H1 (cell line): ENCODE data around the gene IGLL5. TPM values are rescaled to one million over a fixed set of nuclear protein-coding genes. Genes with fewer than 3 reads are reported as not detected.

Experiments used
- CTCF ChIA-PET: fragments of 300-600 bp; sonication (Branson Sonifier 250); formaldehyde crosslinking; loops from one replicate; lab custom pipeline; 2021; ENCODE audit not compliant: partially characterized antibody; lab: Charles Lee
- POLR2A ChIA-PET: fragments of 300-600 bp; sonication (Branson Sonifier 250); formaldehyde crosslinking; loops from one replicate; lab custom pipeline; 2021; ENCODE audit warnings: inconsistent platforms; ENCODE audit not compliant: partially characterized antibody; lab: Charles Lee
- DNase-seq, 2 experiments: peaks; one replicate each; pipeline versions ENCODE4 v3.0.0 to v3.0.0-alpha.2; 2010 to 2022; ENCODE audit warnings: low spot score in 2 of 2, low read depth in 1 of 2, mixed read lengths in 1 of 2
- FAIRE-seq: peaks from 2 replicates; lab custom pipeline; 2011; peaks lifted over from hg19 to GRCh38; lab: Jason Lieb, UNC
- H2AFZ ChIP-seq: 2 replicates; pipeline ENCODE4 v1.8.1; 2012; ENCODE audit warnings: low read length, inconsistent platforms
- H2AK5ac ChIP-seq: 2 replicates; pipeline ENCODE4 v1.6.1; 2013; ENCODE audit warnings: low read depth, low read length
- H2BK120ac ChIP-seq: replicated peaks from 2 replicates; pipeline ENCODE3; 2013; ENCODE audit warnings: low read depth, low read length, inconsistent platforms
- H2BK12ac ChIP-seq: 2 replicates; pipeline ENCODE4 v1.6.1; 2013; ENCODE audit warnings: low read depth, low read length
- H2BK15ac ChIP-seq: 2 replicates; pipeline ENCODE4 v1.6.1; 2013; ENCODE audit warnings: low read length
- H2BK20ac ChIP-seq: 2 replicates; pipeline ENCODE4 v1.6.1; 2013; ENCODE audit warnings: low read length
- H2BK5ac ChIP-seq: 2 replicates; pipeline ENCODE4 v1.6.1; 2013; ENCODE audit warnings: low read depth, low read length
- H3K14ac ChIP-seq: 2 replicates; pipeline ENCODE4 v1.6.1; 2013; ENCODE audit warnings: inconsistent platforms; ENCODE audit not compliant: insufficient read length
- H3K18ac ChIP-seq: 2 replicates; pipeline ENCODE4 v1.6.1; 2013; ENCODE audit warnings: low read length; ENCODE audit errors: extremely low read depth
- H3K23ac ChIP-seq: 2 replicates; pipeline ENCODE4 v1.6.1; 2013; ENCODE audit warnings: inconsistent platforms; ENCODE audit not compliant: insufficient read length
- H3K23me2 ChIP-seq: 2 replicates; pipeline ENCODE4 v1.6.1; 2013; ENCODE audit warnings: low read depth, low read length
- H3K27ac ChIP-seq: 2 replicates; pipeline ENCODE4 v1.6.1; 2011; ENCODE audit warnings: low read depth, low read length, inconsistent platforms
- H3K27me3 ChIP-seq, 4 experiments: replicated peaks in 1 of 4; 1 replicate in 1 of 4; 2 replicates in 3 of 4; pipeline versions ENCODE4 v1.6.1 to v1.8.1; 2011 to 2013; ENCODE audit warnings: low read length in 3 of 4, mild to moderate bottlenecking in 3 of 4, inconsistent platforms in 2 of 4, mixed read lengths in 2 of 4, moderate library complexity in 1 of 4; ENCODE audit not compliant: control insufficient read depth in 3 of 4, insufficient read depth in 3 of 4; ENCODE audit errors: extremely low read depth in 1 of 4
- H3K36me3 ChIP-seq, 4 experiments: 2 replicates each; pipeline versions ENCODE4 v1.6.1 to v1.8.1; 2011 to 2013; ENCODE audit warnings: mild to moderate bottlenecking in 4 of 4, low read length in 3 of 4, moderate library complexity in 2 of 4, control low read depth in 1 of 4, inconsistent platforms in 1 of 4; ENCODE audit not compliant: insufficient read depth in 4 of 4, control insufficient read depth in 2 of 4
- H3K4ac ChIP-seq: replicated peaks from 2 replicates; pipeline ENCODE3; 2013; ENCODE audit warnings: low read length, low read depth, mixed read lengths, inconsistent platforms; ENCODE audit not compliant: insufficient read length
- H3K4me1 ChIP-seq, 4 experiments: replicated peaks in 1 of 4; 1 replicate in 1 of 4; 2 replicates in 3 of 4; pipeline versions ENCODE4 v1.6.1 to v1.8.1; 2011 to 2013; ENCODE audit warnings: low read length in 3 of 4, inconsistent platforms in 2 of 4, mixed read lengths in 1 of 4; ENCODE audit not compliant: insufficient read depth in 4 of 4, control insufficient read depth in 3 of 4
- H3K4me2 ChIP-seq, 2 experiments: 2 replicates each; pipeline versions ENCODE4 v1.6.1 to v1.8.1; 2011 to 2013; ENCODE audit warnings: low read depth in 2 of 2, low read length in 2 of 2, control low read depth in 1 of 2, inconsistent platforms in 1 of 2, mild to moderate bottlenecking in 1 of 2; ENCODE audit not compliant: insufficient read depth in 1 of 2
- H3K4me3 ChIP-seq, 4 experiments: fragments of 200-600, 300-600 bp in 1 of 4; sonication (generic), shearing (Covaris generic), sonication (Bioruptor Twin) in 1 of 4; 2 replicates each; pipeline versions ENCODE4 v1.5.1 to v1.8.1; 2011 to 2016; ENCODE audit warnings: low read length in 4 of 4, low read depth in 3 of 4, control low read depth in 2 of 4, inconsistent platforms in 2 of 4, mild to moderate bottlenecking in 2 of 4, mixed read lengths in 1 of 4, moderate library complexity in 1 of 4; ENCODE audit not compliant: insufficient read depth in 2 of 4; ENCODE audit errors: extremely low read depth in 1 of 4
- H3K56ac ChIP-seq: replicated peaks from 2 replicates; pipeline ENCODE3; 2013; ENCODE audit warnings: low read depth, mild to moderate bottlenecking, mixed read lengths, low read length, inconsistent platforms; ENCODE audit not compliant: insufficient read length
- H3K79me1 ChIP-seq: 2 replicates; pipeline ENCODE4 v1.6.1; 2013; ENCODE audit warnings: low read depth, low read length, control low read depth
- H3K79me2 ChIP-seq, 2 experiments: 2 replicates each; pipeline versions ENCODE4 v1.6.1 to v1.8.1; 2012 to 2013; ENCODE audit warnings: low read length in 2 of 2, mild to moderate bottlenecking in 2 of 2, inconsistent platforms in 1 of 2; ENCODE audit not compliant: insufficient read depth in 2 of 2, control insufficient read depth in 1 of 2
- H3K9ac ChIP-seq, 4 experiments: replicated peaks in 1 of 4; 1 replicate in 1 of 4; 2 replicates in 3 of 4; pipeline versions ENCODE4 v1.6.1 to v1.8.1; 2011 to 2013; ENCODE audit warnings: low read depth in 3 of 4, low read length in 3 of 4, control low read depth in 2 of 4, mild to moderate bottlenecking in 2 of 4, moderate library complexity in 2 of 4, inconsistent platforms in 1 of 4; ENCODE audit errors: extremely low read depth in 1 of 4
- H3K9me3 ChIP-seq, 2 experiments: 2 replicates each; pipeline versions ENCODE4 v1.6.1 to v1.8.1; 2012 to 2013; ENCODE audit warnings: mild to moderate bottlenecking in 2 of 2, moderate library complexity in 2 of 2, control low read depth in 1 of 2, inconsistent platforms in 1 of 2, low read depth in 1 of 2, low read length in 1 of 2, mixed read lengths in 1 of 2; ENCODE audit not compliant: insufficient read depth in 2 of 2
- H4K20me1 ChIP-seq, 2 experiments: replicated peaks in 1 of 2; 2 replicates each; pipeline versions ENCODE3 to v1.8.1; 2011 to 2013; ENCODE audit warnings: inconsistent platforms in 2 of 2, low read length in 2 of 2, mild to moderate bottlenecking in 1 of 2; ENCODE audit not compliant: insufficient read depth in 2 of 2, control insufficient read depth in 1 of 2
- H4K5ac ChIP-seq: 2 replicates; pipeline ENCODE4 v1.6.1; 2013; ENCODE audit warnings: low read length, low read depth, mixed read lengths, inconsistent platforms; ENCODE audit not compliant: insufficient read length
- H4K8ac ChIP-seq: 2 replicates; pipeline ENCODE4 v1.8.0; 2013; ENCODE audit warnings: mild to moderate bottlenecking, moderate library complexity, low read length, inconsistent platforms; ENCODE audit not compliant: insufficient read depth; ENCODE audit errors: extremely low read depth
- H4K91ac ChIP-seq: replicated peaks from 2 replicates; pipeline ENCODE3; 2013; ENCODE audit warnings: low read length, mixed read lengths, inconsistent platforms; ENCODE audit not compliant: insufficient read length
- CBX8 ChIP-seq: fragments of 300-800, 300-1000 bp; sonication (generic); IDR thresholded peaks from 2 replicates; pipeline ENCODE4 v1.7.1; 2016; ENCODE audit warnings: low read depth, low read length, borderline replicate concordance
- CHD2 ChIP-seq: IDR thresholded peaks from 2 replicates; pipeline ENCODE4 v1.6.1; 2012; ENCODE audit warnings: low read length, improper control_type of control experiment
- KDM1A ChIP-seq: fragments of 200-600, 300-600 bp; sonication (generic); IDR thresholded peaks from 2 replicates; pipeline ENCODE4 v1.7.1; 2016; ENCODE audit warnings: mild to moderate bottlenecking, low read length, borderline replicate concordance
- KDM4A ChIP-seq: IDR thresholded peaks from one replicate; pipeline ENCODE4 v1.7.1; 2012; ENCODE audit warnings: low read depth, mild to moderate bottlenecking, moderate library complexity, low read length, inconsistent platforms; ENCODE audit not compliant: severe bottlenecking
- POU5F1 ChIP-seq: IDR thresholded peaks from 2 replicates; pipeline ENCODE4 v1.6.1; 2011; ENCODE audit warnings: low read depth, mild to moderate bottlenecking, low read length, moderate library complexity
- RAD21 ChIP-seq, 2 experiments: IDR thresholded peaks in 1 of 2; conservative IDR thresholded peaks in 1 of 2; 2 replicates each; pipeline ENCODE4 v1.6.1; 2011; ENCODE audit warnings: low read depth in 2 of 2, low read length in 2 of 2, improper control_type of control experiment in 1 of 2, inconsistent platforms in 1 of 2, mild to moderate bottlenecking in 1 of 2, moderate library complexity in 1 of 2
- RXRA ChIP-seq: IDR thresholded peaks from 2 replicates; pipeline ENCODE4 v1.6.1; 2011; ENCODE audit warnings: low read depth, mild to moderate bottlenecking, low read length, moderate library complexity; ENCODE audit not compliant: insufficient read depth
- SIRT6 ChIP-seq: IDR thresholded peaks from one replicate; pipeline ENCODE4 v1.7.1; 2012; ENCODE audit warnings: low read length, inconsistent platforms
- SIX5 ChIP-seq: IDR thresholded peaks from 2 replicates; pipeline ENCODE4 v1.6.1; 2011; ENCODE audit warnings: mild to moderate bottlenecking, low read depth, low read length
- TCF12 ChIP-seq: IDR thresholded peaks from 2 replicates; pipeline ENCODE4 v1.6.1; 2011; ENCODE audit warnings: low read depth, mild to moderate bottlenecking, low read length
- ZNF274 ChIP-seq: IDR thresholded peaks from 2 replicates; pipeline ENCODE4 v1.7.0; 2012; ENCODE audit warnings: low read length, borderline replicate concordance; ENCODE audit errors: extremely low read depth
- WGBS, 2 experiments: shearing (Covaris generic) in 1 of 2; methylation state at CpG; one replicate each; pipeline versions ENCODE4 v1.1.6 to v1.1.7; 2013 to 2015; ENCODE audit warnings: low lambda C conversion rate in 2 of 2, mixed read lengths in 2 of 2, inconsistent platforms in 1 of 2, low coverage in 1 of 2, missing lambda C conversion rate in 1 of 2; ENCODE audit not compliant: insufficient replicate concordance in 2 of 2, insufficient coverage in 1 of 2, insufficient read length in 1 of 2; ENCODE audit errors: extremely low coverage in 1 of 2, missing lambda C conversion rate in 1 of 2; 5-methylcytosine and 5-hydroxymethylcytosine counted together
- polyA plus RNA-seq, 7 experiments: library from polyadenylated mRNA; depleted of rRNA in 3 of 7; stranded (reverse) in 5 of 7; unstranded in 2 of 7; fragments of >200 nt in 5 of 7; fragments of 200-250 nt in 2 of 7; gene quantifications; 1 replicate in 5 of 7; 2 replicates in 1 of 7; 4 replicates in 1 of 7; pipeline versions ENCODE4 v1.2.1 to v1.2.3, GENCODE V29; 2011 to 2013; ENCODE audit warnings: missing spikeins in 2 of 7, mixed read lengths in 2 of 7
- total RNA-seq: library from RNA; stranded (reverse); fragmentation: NEBNext Ultra II Directional; extraction: Animal tissue kit (Norgen Biotek cat#: 25700); gene quantifications from 2 replicates; pipeline ENCODE4 v1.2.1, GENCODE V29; 2021
- TF ChIP-seq, protein P1 (sequence below): IDR thresholded peaks from 2 replicates; pipeline ENCODE4 v1.6.1; 2012; ENCODE audit warnings: inconsistent platforms

IGLL5 gene
- total and polyA plus RNA-seq, 2 of the 8 experiments (the other 6 are each of a cell fraction or from before 2014, with no cell fraction given): not detected

DNA sequence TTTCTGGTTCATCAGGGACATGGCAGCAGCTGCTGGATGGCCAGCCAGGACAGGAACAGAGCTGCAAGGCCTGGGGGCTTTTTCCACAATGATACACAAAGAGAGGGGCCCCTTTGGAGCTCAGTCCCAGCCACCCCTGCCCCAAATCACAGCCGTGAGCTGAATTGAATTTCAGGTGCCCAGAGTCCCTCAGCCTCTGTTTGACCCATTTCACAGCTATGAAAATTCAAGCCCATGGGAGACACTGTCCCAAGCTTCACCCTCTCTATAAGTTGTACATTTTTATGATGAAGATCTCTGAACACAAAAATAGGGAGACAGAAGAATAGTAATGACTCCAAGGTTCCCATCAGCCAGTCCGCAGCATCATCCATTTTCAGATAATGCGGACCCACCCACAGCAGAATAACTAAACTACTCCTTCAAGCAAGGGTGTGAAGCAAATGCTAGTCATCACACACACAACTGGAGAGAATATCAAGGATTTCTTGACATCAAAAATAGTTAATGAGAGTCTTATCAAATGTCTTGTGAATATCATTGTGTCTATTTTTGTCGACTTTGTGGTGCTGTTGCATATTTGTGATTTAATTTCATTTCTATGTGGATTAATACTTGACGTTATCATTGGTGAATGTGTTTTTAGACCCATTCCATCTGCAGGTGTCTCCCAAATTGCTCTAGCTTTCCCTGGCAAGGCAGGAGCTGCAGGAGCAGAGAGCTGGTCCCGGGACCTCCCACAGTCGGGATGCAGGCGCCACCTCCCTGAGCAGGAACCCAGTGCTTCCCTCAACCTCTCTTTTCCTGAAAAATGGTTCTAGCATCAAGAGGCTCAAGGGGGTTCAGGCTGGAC lies 24.7 kb downstream of the IGLL5 start:
- H3K23ac ChIP-seq: no peak overlapping the region
- H3K4me3 ChIP-seq: no peak overlapping the region
- no peaks in the 10 kb centered on the region for H4K20me1 ChIP-seq
- H3K27me3 ChIP-seq: peaks cover 17 to 43% (median 30%) of the 10 kb centered on the region in 4 experiments; a peak in 5 of 7 replicates
- H4K5ac ChIP-seq: no peak overlapping the region
- H3K56ac ChIP-seq: no peak overlapping the region
- H3K36me3 ChIP-seq: no peaks in the 10 kb centered on the region
- H2BK120ac ChIP-seq: no peak overlapping the region
- peaks cover 46 to 90% of the 10 kb centered on the region in 2 experiments for H3K9me3 ChIP-seq
- no peak overlapping the region for H2BK20ac ChIP-seq
- CTCF ChIA-PET: interaction anchor here (0.6 kb wide), 1 partner anchor 316 kb away, joined by 3 read pairs; no protein-coding TSS in a partner anchor
- no peaks in the 10 kb centered on the region for H3K79me1 ChIP-seq
- H3K23me2 ChIP-seq: no peaks in the 10 kb centered on the region
- no peak overlapping the region for H3K18ac ChIP-seq
- no peak overlapping the region for H3K14ac ChIP-seq
- H2AFZ ChIP-seq: no peak overlapping the region
- H3K4me2 ChIP-seq: no peak overlapping the region
- no peaks in the 10 kb centered on the region for H3K4me1 ChIP-seq
- H2BK15ac ChIP-seq: no peak overlapping the region
- DNase-seq (no peak), FAIRE-seq (no peak)
- 86% methylated on average over 8 of the region's 8 CpGs; no CpG with 5 or more reads in 1 of the 2 experiments for WGBS, 2 experiments
- POLR2A ChIA-PET: no interaction called here
- no peak overlapping the region for H2BK5ac ChIP-seq
- no peaks in the 10 kb centered on the region for H3K79me2 ChIP-seq
- no peak overlapping the region for H4K91ac ChIP-seq
- H2AK5ac ChIP-seq: no peak overlapping the region
- no peak overlapping the region for H3K27ac ChIP-seq
- no peak overlapping the region for H3K4ac ChIP-seq
- no peak overlapping the region for H4K8ac ChIP-seq
- H2BK12ac ChIP-seq: no peak overlapping the region
- H3K9ac ChIP-seq: no peak overlapping the region
- TF ChIP-seq RXRA (no peak), SIRT6 (no peak), CHD2 (no peak), TCF12 (no peak), KDM1A (no peak), SIX5 (no peak), POU5F1 (no peak), CBX8 (no peak), ZNF274 (no peak), RAD21 (IDR thresholded peaks at IDR 0.05 in 1 of 2, conservative IDR thresholded peaks at IDR 0.05 in 1 of 2; ENCODE audit: low read depth in 2 of 2, low read length in 2 of 2) (no peak), KDM4A (no peak)
- TF ChIP-seq, protein P1, sequence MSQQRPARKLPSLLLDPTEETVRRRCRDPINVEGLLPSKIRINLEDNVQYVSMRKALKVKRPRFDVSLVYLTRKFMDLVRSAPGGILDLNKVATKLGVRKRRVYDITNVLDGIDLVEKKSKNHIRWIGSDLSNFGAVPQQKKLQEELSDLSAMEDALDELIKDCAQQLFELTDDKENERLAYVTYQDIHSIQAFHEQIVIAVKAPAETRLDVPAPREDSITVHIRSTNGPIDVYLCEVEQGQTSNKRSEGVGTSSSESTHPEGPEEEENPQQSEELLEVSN: no peak
